GM23338 (cell line): ENCODE data around the gene FAM168A. TPM values are rescaled to one million over a fixed set of nuclear protein-coding genes. Genes with fewer than 3 reads are reported as not detected.

Source experiments
- CREB1 ChIP-seq: fragments of 250-450 bp; sonication (Bioruptor Pico); IDR thresholded peaks from 2 replicates; pipeline ENCODE4 v1.5.0; 2020; ENCODE audit warnings: low read depth, mild to moderate bottlenecking, moderate library complexity
- ETS1 ChIP-seq: IDR thresholded peaks from 2 replicates; pipeline ENCODE4 v1.6.1; 2016; ENCODE audit warnings: antibody characterized with exemption
- EZH2 ChIP-seq: fragments of 200-600 bp; sonication (generic); IDR thresholded peaks from one replicate; pipeline ENCODE4 v1.8.0; 2017; ENCODE audit warnings: antibody characterized with exemption, mild to moderate bottlenecking, low read depth; ENCODE audit not compliant: unreplicated experiment
- EZH2phosphoT487 ChIP-seq: fragments of 200-600 bp; sonication (generic); IDR thresholded peaks from one replicate; pipeline ENCODE4 v1.8.1; 2018; ENCODE audit warnings: antibody characterized with exemption; ENCODE audit not compliant: unreplicated experiment
- JUNB ChIP-seq: IDR thresholded peaks from one replicate; pipeline ENCODE4 v1.6.1; 2016; ENCODE audit warnings: antibody characterized with exemption; ENCODE audit not compliant: unreplicated experiment
- NANOG ChIP-seq: IDR thresholded peaks from 2 replicates; pipeline ENCODE4 v1.6.1; 2016; ENCODE audit warnings: antibody characterized with exemption, borderline replicate concordance
- POLR2AphosphoS5 ChIP-seq: IDR thresholded peaks from 2 replicates; pipeline ENCODE4 v1.6.1; 2016; ENCODE audit warnings: antibody characterized with exemption, low read depth
- REST ChIP-seq: IDR thresholded peaks from one replicate; pipeline ENCODE4 v1.6.1; 2018; ENCODE audit warnings: antibody characterized with exemption; ENCODE audit not compliant: unreplicated experiment
- STAT1 ChIP-seq: IDR thresholded peaks from one replicate; pipeline ENCODE4 v1.6.1; 2016; ENCODE audit warnings: antibody characterized with exemption; ENCODE audit not compliant: unreplicated experiment
- ZNF114 ChIP-seq: fragments of 250-450 bp; sonication (Bioruptor Pico); IDR thresholded peaks from 2 replicates; pipeline ENCODE4 v1.5.0; 2020; ENCODE audit warnings: mild to moderate bottlenecking, moderate library complexity
- ZNF331 ChIP-seq: fragments of 250-450 bp; sonication (Bioruptor Pico); IDR thresholded peaks from 2 replicates; pipeline ENCODE4 v1.5.0; 2020; ENCODE audit warnings: low read depth, mild to moderate bottlenecking, moderate library complexity
- ZNF462 ChIP-seq: fragments of 250-450 bp; sonication (Bioruptor Pico); IDR thresholded peaks from 2 replicates; pipeline ENCODE4 v1.5.0; 2020; ENCODE audit warnings: mild to moderate bottlenecking, moderate library complexity
- polyA plus RNA-seq: library from polyadenylated mRNA; unstranded; fragments of >200 nt; fragmentation: Nextera tagmentation; extraction: Ambion mirVana; gene quantifications from 2 replicates; pipeline ENCODE4 v1.2.1, GENCODE V29; 2016
- total RNA-seq: library from RNA; depleted of rRNA; stranded (reverse); fragments of >200 nt; shearing (Covaris generic); gene quantifications from 2 replicates; pipeline ENCODE4 v1.2.3, GENCODE V29; 2014

FAM168A gene
- total and polyA plus RNA-seq, 2 experiments from 2014 or later, result 8.0 to 20.3 TPM

- no peak for TF ChIP-seq ZNF462 (CRISPR knock-in tag)
- TF ChIP-seq ETS1, result no peak
- no peak for TF ChIP-seq ZNF331 (CRISPR knock-in tag)
- no peak for TF ChIP-seq EZH2phosphoT487
- TF ChIP-seq STAT1, result no peak
- no peak for TF ChIP-seq CREB1 (CRISPR knock-in tag)
- TF ChIP-seq REST, result no peak
- no peak for TF ChIP-seq EZH2
- TF ChIP-seq ZNF114 (CRISPR knock-in tag), result no peak
- no peak for TF ChIP-seq POLR2AphosphoS5
- TF ChIP-seq JUNB, result no peak
- TF ChIP-seq NANOG, result no peak
These were observed 44.6 kb downstream of the FAM168A start (continued) for GRCh38 chr11:73553266-73553665.
